ENCODE data around the gene MEGF11.

DNA sequence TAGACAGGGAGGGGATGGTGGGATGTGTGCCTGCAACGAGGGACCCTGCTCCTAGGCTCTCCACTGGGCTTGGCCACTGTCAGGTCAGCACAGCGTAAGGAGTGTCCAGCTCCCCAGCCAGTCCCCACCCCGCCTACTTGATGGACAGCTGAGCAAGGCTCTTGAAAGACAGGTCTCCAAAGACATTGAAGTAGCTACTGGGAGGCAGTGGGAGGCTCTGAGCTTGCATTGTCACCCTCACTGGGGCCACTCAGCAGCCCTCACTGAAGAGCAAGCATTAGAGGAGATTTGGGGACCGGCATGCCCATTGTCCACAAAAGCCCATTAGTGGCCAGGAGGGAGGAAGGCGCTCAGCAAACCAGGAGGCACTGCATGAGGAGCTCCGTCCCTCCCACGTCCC lies 146.5 kb downstream of the MEGF11 start:
- no peak for TF ChIP-seq CTCF (IDR thresholded peaks at IDR 0.05 in 8 of 11, conservative IDR thresholded peaks at IDR 0.05 in 3 of 11)
- no peak for TF ChIP-seq POLR2A (IDR thresholded peaks at IDR 0.05)
